Left lobe of liver (tissue), 2 donors: ENCODE results near the gene MYO16. TPM values are rescaled to one million over a fixed set of nuclear protein-coding genes. Genes with fewer than 3 reads are reported as not detected.

Experiments
- ATAC-seq: fragments of 200-7000 bp; cut with Tn5 transposase; one replicate; pipeline ENCODE4 v1.9.1; 2020; ENCODE audit warnings: mild to moderate bottlenecking, moderate library complexity
- DNase-seq: peaks from one replicate; pipeline ENCODE4 v3.0.0-alpha.2; 2020; ENCODE audit warnings: low spot score
- total RNA-seq: library from RNA; stranded (reverse); gene quantifications from one replicate; pipeline ENCODE4 v1.2.1, GENCODE V29; 2021
- donor health status: DM: no; HTN: no; CAD: no; lungs with moderate emphysema.
- donor health status: DM: no; HTN: yes; CAD: no.

MYO16 gene
- total RNA-seq, 1 donor from 2014 or later: 2.7 TPM

DNA sequence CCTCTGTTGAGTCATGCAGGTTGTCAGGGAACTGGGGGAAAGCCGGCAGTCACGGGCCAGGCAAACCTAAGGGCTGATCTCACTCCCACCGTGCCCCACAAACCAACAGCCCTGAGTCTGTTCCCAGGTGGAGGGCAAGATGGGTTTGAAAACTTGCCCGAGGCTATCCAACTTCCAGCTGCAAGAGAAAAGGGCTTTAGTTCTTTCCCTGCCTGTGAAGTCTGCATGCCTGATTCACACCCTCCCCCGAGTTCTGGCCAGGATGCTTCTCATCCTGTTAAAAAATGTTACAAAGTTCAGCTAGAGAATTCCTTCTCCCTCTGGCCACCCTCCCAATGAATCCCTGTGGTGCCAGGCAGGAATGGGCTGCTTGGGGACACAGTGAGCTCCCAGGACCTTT, 33.1 kb downstream of the MYO16 start:
- DNase-seq (no peak), ATAC-seq (no peak)

DNA sequence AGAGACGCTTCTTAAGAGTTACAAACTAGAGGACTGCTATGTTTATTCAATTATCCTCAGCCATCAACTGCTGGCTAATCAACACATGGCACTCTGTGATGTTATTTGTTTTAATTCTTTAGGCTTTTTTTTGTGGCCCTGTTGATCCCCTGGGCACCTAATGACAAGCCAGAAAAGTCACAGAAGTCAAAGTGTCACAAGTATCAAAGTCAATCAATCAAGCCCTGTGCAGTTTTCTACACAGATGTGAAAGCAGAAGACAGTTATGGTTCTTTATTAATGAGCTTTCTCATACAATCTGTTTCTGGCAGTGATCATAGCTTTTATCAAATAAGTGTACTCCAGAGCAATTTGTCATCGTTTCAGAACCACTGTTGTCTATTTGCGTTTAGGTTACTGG, 34.3 kb downstream of the MYO16 start:
- ATAC-seq (no peak), DNase-seq (no peak)

- ATAC-seq (no peak), DNase-seq (no peak)
Observed at GRCh38 chr13:108667205-108667604, 37.8 kb downstream of the MYO16 start.

DNA sequence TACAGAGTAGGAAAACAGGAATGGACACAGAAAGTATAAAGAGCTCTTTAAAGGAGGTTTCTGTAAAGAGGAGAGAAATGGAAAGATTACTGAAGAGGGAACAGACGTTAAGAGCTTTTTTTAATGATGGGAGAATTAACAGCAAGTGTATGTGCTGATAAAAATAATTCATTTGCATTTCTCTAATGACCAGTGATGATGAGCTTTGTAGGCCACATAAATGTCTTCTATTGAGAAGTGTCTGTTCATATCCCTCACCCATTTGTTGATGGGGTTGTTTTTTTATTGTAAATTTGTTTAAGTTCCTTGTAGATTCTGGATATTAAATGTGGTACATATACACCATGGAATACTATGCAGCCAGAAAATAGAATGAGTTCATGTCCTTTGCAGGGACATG, 40.0 kb downstream of the MYO16 start:
- DNase-seq (no peak), ATAC-seq (no peak)

- ATAC-seq (no peak), DNase-seq (no peak)
Observed at GRCh38 chr13:108674346-108674745, 44.9 kb downstream of the MYO16 start.

DNA sequence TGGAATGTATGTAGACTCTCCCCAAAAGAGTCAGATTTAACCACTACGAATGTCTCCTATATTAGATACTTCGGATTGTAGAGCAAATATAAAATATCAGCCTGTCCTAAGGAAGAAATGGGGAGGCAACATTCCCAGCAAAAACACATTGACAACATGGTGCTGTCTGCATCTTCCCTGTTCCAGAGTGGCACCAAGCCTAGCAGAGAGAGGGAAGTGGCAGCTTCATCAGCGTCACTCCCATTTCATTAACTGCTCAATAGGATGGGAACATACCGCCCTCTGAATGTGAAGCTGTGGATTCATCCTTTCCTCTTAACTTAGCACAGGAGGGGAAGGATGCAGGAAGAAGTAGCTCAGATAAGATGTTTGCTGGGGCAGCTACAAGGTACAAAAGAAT, 45.4 kb downstream of the MYO16 start:
- DNase-seq (no peak), ATAC-seq (no peak)

- no peak for ATAC-seq
Observed at GRCh38 chr13:108676620-108677019, 47.2 kb downstream of the MYO16 start.

DNA sequence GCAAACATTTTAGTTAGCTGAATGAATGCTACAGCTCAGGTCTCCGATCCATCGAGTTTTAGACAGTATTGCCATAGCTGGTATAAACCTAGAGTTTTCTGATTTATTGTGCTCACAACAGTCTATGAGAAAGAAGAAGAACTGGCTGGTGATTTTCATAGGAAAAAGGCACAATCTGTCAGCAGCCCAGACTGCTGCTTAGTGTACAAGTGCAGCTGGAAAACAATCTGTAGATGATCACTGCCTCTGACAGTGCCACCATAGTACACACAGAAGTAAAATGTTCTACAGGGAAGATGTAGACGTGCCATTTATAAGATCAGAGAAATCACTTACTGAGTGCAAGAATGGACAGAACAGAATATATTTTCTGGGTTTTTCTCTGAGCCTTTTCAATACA, 48.4 kb downstream of the MYO16 start:
- DNase-seq (no peak), ATAC-seq (no peak)

More at GRCh38 chr13:108676620-108677019, 47.2 kb downstream of the MYO16 start:
- DNase-seq: no peak

DNA sequence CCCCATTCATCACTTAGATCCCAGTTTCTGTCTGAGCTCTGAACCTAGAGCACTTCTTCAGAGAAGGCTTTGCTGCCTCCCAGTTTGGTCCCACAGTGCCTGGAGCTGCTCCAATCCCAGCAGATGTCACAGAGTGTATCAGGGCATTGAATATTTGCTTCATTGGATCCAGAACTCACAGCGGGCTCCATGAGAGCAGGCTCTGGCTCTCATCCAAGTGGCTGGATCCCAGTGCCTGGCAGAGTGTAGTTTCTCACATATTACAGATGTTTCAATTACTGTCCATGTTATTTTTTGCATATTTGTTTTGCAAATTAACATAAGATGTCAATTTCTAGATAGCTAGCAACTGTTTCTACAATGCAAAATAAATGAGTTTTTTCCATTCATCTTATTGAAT, 50.6 kb downstream of the MYO16 start:
- DNase-seq: no peak
- no peak for ATAC-seq

DNA sequence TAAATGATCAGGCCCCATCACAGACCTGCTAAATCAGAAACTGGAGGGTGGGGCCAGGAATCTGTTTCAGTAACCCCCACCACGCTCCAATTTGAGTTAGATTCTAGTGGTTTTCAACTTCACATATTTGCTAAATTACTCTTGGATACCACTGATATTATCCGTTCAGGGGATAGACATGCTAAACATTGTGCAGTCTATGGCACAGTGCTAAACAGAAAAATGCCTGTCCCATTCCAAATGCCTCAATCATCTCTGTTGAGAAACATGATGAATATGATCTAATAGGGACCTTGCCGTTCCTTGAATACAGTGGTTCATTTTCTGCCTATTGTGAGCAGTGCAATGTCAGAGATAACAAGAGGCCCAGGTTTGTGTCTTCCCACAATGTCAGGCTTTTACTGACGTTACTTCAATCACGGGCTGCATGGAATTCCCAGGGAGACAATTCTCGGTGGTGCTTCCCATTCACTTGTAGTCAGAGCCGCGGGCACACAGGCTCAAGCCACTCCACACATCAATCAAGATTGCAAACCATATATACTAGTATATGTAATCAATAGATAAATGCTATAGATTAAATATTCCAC, 52.7 kb downstream of the MYO16 start:
- ATAC-seq (no peak), DNase-seq (no peak)

- no peak for DNase-seq
- no peak for ATAC-seq
Observed at GRCh38 chr13:108682714-108683113, 53.3 kb downstream of the MYO16 start.

DNA sequence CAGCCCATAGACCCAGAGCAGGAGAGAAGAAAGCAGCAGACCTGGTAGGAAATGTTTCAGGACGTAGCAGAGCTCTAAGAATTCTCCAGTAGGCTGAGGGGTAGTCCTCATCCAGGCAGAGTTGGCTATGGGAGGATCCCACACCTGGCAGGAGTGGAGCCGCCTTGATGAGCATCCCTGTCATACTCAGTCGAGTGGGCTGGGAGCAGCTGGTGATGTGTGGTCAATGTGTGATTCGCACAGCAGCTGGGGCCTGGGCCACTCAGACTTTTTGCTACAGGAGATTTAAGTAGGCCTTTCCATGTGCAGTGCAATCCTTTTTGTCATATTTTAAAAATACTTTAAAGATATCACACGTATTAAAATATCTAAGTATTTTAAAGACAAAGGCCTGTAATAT, 56.6 kb downstream of the MYO16 start:
- DNase-seq (no peak), ATAC-seq (no peak)

- DNase-seq (no peak), ATAC-seq (no peak)
Observed at GRCh38 chr13:108690726-108691125, 61.3 kb downstream of the MYO16 start.

GRCh38 chr13:108700422-108701170, 71.2 kb downstream of the MYO16 start:
- DNase-seq (no peak), ATAC-seq (no peak)

GRCh38 chr13:108702171-108702570, 72.8 kb downstream of the MYO16 start:
- DNase-seq (no peak), ATAC-seq (no peak)

GRCh38 chr13:108705031-108705430, 75.6 kb downstream of the MYO16 start:
- ATAC-seq (no peak), DNase-seq (no peak)

DNA sequence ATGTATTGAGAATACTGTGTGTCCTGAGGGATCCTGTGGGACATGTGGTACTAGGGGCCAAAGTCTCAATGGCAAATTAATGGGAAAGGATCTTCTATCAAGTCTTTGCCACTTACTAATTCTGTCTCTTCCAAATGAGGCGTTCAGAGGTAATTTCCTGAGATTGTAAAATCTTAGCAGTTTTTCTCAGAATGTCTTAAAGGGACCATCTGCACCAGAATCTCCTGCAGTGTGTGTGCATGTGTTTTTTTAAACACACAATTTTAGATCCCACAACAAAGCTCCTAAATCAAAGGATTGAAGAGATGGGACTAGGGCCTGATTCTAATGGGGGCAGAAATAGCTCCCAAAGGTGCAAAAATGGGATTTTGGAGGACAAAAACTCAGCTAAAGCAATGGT, 78.2 kb downstream of the MYO16 start:
- ATAC-seq (no peak), DNase-seq (no peak)

DNA sequence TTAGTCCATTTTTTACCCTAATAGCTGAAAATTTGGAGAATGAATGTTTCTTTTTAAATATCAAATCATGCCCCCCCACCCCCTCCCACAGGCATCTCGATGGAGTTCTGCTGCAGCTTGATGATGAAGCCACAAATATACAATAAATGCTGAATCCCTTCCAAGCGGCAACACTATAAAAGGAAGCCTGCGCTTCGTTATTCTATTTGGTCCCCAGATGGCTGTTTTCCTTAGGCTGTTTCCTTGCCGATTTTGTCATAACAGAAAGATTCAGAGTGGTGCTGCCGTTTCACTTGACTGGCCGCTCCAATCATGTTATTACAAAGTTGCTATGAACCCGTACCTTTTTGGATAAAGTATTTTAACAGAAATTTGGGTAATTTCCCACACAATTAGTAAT, 79.5 kb downstream of the MYO16 start:
- DNase-seq: no peak
- ATAC-seq: no peak

GRCh38 chr13:108711386-108711785, 82.0 kb downstream of the MYO16 start:
- ATAC-seq (no peak), DNase-seq (no peak)

- DNase-seq (no peak), ATAC-seq (no peak)
Observed at GRCh38 chr13:108725471-108725870, 96.1 kb downstream of the MYO16 start.

DNA sequence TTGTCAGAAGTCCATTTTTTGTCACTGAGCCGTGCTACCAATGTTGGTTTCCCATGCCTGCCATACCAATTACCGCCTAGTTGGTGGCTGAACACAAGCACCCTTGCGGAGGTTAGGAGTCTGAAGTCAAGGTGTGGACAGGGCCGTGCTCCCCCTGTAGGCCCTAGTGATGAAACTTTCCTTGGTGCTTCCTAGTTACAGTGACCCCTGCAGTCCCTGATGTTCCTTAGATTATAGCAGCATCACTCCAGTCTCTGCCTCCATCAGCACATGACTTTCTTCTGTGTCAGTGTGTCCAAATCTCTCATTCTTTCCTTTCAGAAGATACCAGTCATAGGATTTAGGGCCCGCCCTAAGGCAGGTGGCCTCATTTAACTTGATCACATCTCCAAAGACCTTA, 99.0 kb downstream of the MYO16 start:
- ATAC-seq (no peak), DNase-seq (no peak)

DNA sequence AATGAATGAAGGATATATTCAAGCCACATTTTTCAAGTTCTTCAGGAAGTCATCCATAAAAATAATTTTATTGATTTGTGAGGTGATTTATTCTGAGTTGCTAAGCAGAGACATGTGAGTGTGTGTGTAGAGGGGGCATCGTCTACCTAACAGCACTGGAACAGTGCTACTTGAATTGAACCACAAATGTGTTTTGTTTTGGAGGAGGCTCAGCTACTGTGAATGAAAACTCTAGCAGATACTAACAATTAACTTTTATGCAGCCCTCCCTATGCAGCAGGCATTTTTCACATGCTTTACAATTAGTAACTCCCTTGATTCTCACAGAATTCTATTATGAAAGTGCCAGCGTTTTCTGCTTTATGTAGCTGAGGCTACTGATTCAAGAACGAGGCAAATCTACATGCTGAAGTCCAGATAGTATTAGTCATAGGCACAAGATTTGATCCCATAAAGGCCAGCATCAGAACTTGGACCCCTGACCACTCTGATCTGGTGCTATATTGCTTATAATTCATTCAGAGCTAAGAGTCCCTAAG, 103.7 kb downstream of the MYO16 start:
- ATAC-seq (no peak), DNase-seq (no peak)

DNA sequence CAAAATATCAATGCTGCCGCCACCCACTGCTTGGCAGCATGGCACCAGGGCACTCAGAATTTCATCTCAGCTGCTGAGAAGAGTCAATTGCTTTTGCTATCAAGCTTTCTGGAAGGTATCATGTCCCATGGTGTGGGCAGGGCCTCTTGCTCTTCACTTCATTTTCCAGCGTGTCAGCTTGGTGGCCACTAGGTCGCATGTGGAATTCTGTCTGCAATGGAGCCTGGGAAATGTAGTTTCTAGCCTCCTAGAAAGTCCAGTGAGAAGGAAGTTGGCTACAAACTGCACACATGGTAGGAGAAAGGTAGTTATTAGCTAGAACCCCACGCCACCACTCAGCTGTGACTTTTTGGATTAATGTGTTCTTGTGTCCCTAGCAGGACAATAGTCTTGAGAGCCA, 105.3 kb downstream of the MYO16 start:
- no peak for ATAC-seq

More for the DNA sequence above, 105.3 kb downstream of the MYO16 start:
- no peak for DNase-seq
